Measurements from ENCODE around the gene SUN2. TPM values are rescaled to one million over a fixed set of nuclear protein-coding genes. Genes with fewer than 3 reads are reported as not detected.
"Not testable (repeated sequence)": the region's sequence is repeated elsewhere in the genome, so short reads cannot be mapped to it uniquely, and the experiment has no call there.

The SUN2 gene, protein sequence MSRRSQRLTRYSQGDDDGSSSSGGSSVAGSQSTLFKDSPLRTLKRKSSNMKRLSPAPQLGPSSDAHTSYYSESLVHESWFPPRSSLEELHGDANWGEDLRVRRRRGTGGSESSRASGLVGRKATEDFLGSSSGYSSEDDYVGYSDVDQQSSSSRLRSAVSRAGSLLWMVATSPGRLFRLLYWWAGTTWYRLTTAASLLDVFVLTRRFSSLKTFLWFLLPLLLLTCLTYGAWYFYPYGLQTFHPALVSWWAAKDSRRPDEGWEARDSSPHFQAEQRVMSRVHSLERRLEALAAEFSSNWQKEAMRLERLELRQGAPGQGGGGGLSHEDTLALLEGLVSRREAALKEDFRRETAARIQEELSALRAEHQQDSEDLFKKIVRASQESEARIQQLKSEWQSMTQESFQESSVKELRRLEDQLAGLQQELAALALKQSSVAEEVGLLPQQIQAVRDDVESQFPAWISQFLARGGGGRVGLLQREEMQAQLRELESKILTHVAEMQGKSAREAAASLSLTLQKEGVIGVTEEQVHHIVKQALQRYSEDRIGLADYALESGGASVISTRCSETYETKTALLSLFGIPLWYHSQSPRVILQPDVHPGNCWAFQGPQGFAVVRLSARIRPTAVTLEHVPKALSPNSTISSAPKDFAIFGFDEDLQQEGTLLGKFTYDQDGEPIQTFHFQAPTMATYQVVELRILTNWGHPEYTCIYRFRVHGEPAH
- 10 to 100 TPM; 64.1 to 99.2 (median 84.9) TPM for total RNA-seq
- polyA plus RNA-seq = 10 to 100 TPM; 44.8 to 60.8 TPM

- Histone ChIP-seq H3K9me3 (no peaks in the 10 kb centered on the region), H3K27me3 (no peaks in the 10 kb centered on the region), H3K27ac (peak within 1 kb of the TSS; percentile 81 to 99 (median 94)), H3K4me3 (peak within 1 kb of the TSS; percentile 60 to 83 (median 64)), H3K36me3 (peaks cover 4 to 18% (median 12%) of the 10 kb centered on the region in 3 donors), H3K4me1 (peaks cover 7 to 24% (median 7%) of the 10 kb centered on the region in 3 donors)
- FAIRE-seq = no peak
- peak; percentile 92 to 98 (median 94) for DNase-seq
- ATAC-seq = peak; percentile 68 to 79 (median 74)
- intact Hi-C loops (cut with DNase I) = no loop called here
- TF ChIP-seq, protein P1, sequence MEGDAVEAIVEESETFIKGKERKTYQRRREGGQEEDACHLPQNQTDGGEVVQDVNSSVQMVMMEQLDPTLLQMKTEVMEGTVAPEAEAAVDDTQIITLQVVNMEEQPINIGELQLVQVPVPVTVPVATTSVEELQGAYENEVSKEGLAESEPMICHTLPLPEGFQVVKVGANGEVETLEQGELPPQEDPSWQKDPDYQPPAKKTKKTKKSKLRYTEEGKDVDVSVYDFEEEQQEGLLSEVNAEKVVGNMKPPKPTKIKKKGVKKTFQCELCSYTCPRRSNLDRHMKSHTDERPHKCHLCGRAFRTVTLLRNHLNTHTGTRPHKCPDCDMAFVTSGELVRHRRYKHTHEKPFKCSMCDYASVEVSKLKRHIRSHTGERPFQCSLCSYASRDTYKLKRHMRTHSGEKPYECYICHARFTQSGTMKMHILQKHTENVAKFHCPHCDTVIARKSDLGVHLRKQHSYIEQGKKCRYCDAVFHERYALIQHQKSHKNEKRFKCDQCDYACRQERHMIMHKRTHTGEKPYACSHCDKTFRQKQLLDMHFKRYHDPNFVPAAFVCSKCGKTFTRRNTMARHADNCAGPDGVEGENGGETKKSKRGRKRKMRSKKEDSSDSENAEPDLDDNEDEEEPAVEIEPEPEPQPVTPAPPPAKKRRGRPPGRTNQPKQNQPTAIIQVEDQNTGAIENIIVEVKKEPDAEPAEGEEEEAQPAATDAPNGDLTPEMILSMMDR (IDR thresholded peaks at IDR 0.05) = no peak
- 0 to 1% methylated on average over 38 to 68 of the region's 68 CpGs for WGBS, 2 donors
Observed at GRCh38 chr22:38755911-38756532, at the start of gene SUN2. Gene SUN2 (minus strand): TSS chr22:38755998. CDS start chr22:38752628, 3,370 bp downstream.

DNA sequence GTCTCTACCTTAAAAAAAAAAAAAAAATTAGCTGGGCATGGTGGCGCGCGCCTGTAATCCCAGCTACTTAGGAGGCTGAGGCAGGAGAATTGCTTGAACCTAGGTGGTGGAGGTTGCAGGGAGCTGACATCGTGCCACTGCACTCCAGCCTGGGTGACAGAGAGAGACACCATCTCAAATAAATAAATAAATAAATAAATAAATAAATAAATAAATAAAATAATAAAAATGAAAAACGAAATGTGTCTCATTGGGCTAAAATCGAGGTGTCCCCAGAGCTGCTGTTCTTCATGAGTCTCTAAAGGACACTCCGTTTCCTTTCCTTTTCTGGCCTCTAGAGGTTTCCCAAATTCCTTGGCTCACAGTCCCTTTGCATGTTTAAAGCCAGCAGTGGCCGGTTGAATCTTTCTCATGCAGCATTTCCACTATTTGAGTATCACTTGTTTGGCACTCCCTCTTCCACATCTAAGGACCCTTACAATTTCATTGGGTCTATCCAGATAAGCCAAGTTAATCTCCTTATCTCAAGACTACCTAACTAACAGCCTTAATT lies 49.3 kb upstream of the SUN2 start:
- 76 to 86% methylated on average over 8 of the region's 8 CpGs for WGBS, 2 donors
- H3K9me3 ChIP-seq; FAIRE-seq; H3K4me1 ChIP-seq; H3K4me3 ChIP-seq; H3K27me3 ChIP-seq; intact Hi-C loops (cut with DNase I); H3K36me3 ChIP-seq; ATAC-seq; DNase-seq; H3K27ac ChIP-seq: not testable (repeated sequence)

GRCh38 chr22:38802671-38803121 lies 46.9 kb upstream of the SUN2 start:
- Histone ChIP-seq H3K4me1 (no peaks in the 10 kb centered on the region), H3K36me3 (no peaks in the 10 kb centered on the region), H3K4me3 (no peak overlapping the region), H3K27ac (no peak overlapping the region), H3K9me3 (no peaks in the 10 kb centered on the region), H3K27me3 (no peaks in the 10 kb centered on the region)
- peak; percentile 77 to 97 (median 91) for ATAC-seq
- FAIRE-seq = no peak
- peak in 3 of 6 donors; percentile 49 to 68 (median 60) for DNase-seq
- TF ChIP-seq, protein P1 (IDR thresholded peaks at IDR 0.05) = no peak
- intact Hi-C loops (cut with DNase I) = no loop called here
- 20 to 29% methylated on average over 10 of the region's 10 CpGs for WGBS, 2 donors

GRCh38 chr22:38799265-38800002 lies 43.6 kb upstream of the SUN2 start:
- Histone ChIP-seq H3K4me1 (peaks cover 0 to 2% (median 0%) of the 10 kb centered on the region in 3 donors), H3K27ac (no peak overlapping the region), H3K4me3 (no peak overlapping the region), H3K27me3 (no peaks in the 10 kb centered on the region), H3K36me3 (no peaks in the 10 kb centered on the region), H3K9me3 (no peaks in the 10 kb centered on the region)
- 82 to 91% methylated on average over 6 of the region's 6 CpGs for WGBS, 2 donors
- TF ChIP-seq, protein P1 (IDR thresholded peaks at IDR 0.05) = no peak
- FAIRE-seq (no peak), ATAC-seq (no peak), DNase-seq (no peak)
- intact Hi-C loops (cut with DNase I) = no loop called here

Measured in pancreas (tissue), 10 donors.